SK-N-MC (cell line): Measurements from ENCODE around the gene RALGDS.

Experiments
- EZH2 ChIP-seq: fragments of 200-600 bp; sonication (generic); IDR thresholded peaks from one replicate; pipeline ENCODE4 v1.6.1; 2017; ENCODE audit warnings: antibody characterized with exemption
- FOXP2 ChIP-seq: optimal IDR thresholded peaks from 2 replicates; pipeline ENCODE3; 2011; ENCODE audit warnings: mild to moderate bottlenecking, moderate library complexity; ENCODE audit not compliant: insufficient read depth; ENCODE audit errors: extremely low read length, control extremely low read depth

DNA sequence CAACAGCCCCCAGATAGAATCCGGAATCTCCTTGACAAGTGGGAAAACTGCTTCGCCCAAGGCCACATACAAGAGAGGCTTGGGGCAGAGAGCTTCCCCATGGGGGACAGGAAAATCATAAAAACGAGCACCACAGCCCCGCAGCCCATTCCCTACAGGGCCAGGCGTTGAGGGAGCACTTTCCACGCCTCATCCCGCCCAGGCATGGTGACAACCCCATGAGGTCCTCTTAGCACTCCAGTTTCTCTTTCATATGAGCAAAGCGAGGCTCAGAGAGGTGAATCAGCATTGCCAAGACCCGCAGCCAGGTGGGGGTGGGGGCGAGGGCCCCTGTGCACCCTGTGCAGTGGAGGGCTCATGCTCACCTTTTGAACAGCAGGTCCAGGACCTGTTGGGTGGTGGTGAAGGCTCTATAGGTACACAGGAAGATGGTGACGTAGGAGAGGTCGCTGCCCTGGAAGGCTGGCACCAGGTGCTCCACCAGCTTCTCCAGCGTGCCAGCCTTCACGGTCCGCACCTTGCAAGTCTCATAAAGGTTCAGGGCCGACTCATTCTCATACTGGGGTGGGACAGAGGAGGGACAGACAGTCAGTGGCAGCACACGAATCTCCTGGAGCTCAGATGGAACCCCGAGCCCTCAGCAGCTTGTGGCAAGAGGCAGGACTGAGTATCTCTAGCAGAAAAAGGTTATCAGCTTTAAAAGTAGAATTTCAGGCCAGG lies 10.9 kb downstream of the RALGDS start:
- TF ChIP-seq EZH2 (no peak), FOXP2 (no peak)
